Keratinocyte (primary cell): ENCODE data around the gene UBE2J2.

Experiments used
- CTCF ChIP-seq, 3 experiments: IDR thresholded peaks in 1 of 3; conservative IDR thresholded peaks in 1 of 3; optimal IDR thresholded peaks in 1 of 3; 2 replicates in 2 of 3; 3 replicates in 1 of 3; pipeline versions ENCODE3 to v1.5.1; 2011; ENCODE audit warnings: low read length in 3 of 3, mild to moderate bottlenecking in 3 of 3, moderate library complexity in 2 of 3, control low read depth in 1 of 3, inconsistent platforms in 1 of 3; ENCODE audit not compliant: insufficient read depth in 2 of 3; ENCODE audit errors: extremely low read depth in 1 of 3
- EZH2 ChIP-seq: IDR thresholded peaks from one replicate; pipeline ENCODE4 v1.6.1; 2012; ENCODE audit warnings: inconsistent platforms, mild to moderate bottlenecking, low read length, moderate library complexity

DNA sequence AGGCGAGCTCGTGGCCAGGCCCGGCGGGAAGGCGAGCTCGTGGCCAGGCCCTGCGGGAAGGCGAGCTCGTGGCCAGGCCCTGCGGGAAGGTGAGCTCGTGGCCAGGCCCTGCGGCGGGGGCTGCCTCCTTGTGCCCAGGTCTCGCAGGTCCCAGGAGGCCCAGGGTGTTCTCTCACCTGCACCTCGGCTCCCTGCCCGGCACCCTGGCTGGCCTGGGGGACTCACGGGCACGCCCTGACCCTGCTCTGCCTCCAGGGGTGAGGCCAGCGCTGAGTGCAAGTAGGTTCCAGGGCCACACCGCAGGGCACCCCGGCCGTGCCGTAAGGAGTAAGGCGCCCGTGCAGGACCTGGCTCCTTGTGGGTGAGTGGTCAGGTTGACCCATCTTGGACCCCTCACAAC lies 46.3 kb downstream of the UBE2J2 start:
- no peak for TF ChIP-seq CTCF (optimal IDR thresholded peaks at IDR 0.05 in 1 of 3, IDR thresholded peaks at IDR 0.05 in 1 of 3, conservative IDR thresholded peaks at IDR 0.05 in 1 of 3; ENCODE audit: extremely low read depth in 1 of 3, insufficient read depth in 2 of 3, low read length in 3 of 3)
- no peak for TF ChIP-seq EZH2
